WI38 (cell line): ENCODE measurements around the gene ANP32A.

ENCODE experiments used
- H3K4me3 ChIP-seq: 2 replicates; pipeline ENCODE4 v1.5.1; 2011; ENCODE audit warnings: low read depth, mild to moderate bottlenecking, control low read depth, low read length
- CTCF ChIP-seq: IDR thresholded peaks from 2 replicates; pipeline ENCODE4 v1.5.1; 2012; ENCODE audit warnings: low read depth, mild to moderate bottlenecking, control low read depth, low read length

The ANP32A gene

GRCh38 chr15:68846851-68847439 lies 26.2 kb upstream of the ANP32A start:
- TF ChIP-seq CTCF = no peak
- H3K4me3 ChIP-seq = no peak overlapping the region

GRCh38 chr15:68844856-68845550 lies 24.3 kb upstream of the ANP32A start:
- TF ChIP-seq CTCF = no peak

GRCh38 chr15:68843425-68844311 lies 23.0 kb upstream of the ANP32A start:
- TF ChIP-seq CTCF = no peak
- H3K4me3 ChIP-seq = peak overlapping the region; percentile 35

More at GRCh38 chr15:68844856-68845550, 24.3 kb upstream of the ANP32A start:
- H3K4me3 ChIP-seq = no peak overlapping the region

- no peak for TF ChIP-seq CTCF
- H3K4me3 ChIP-seq = no peak overlapping the region
These were observed 22.3 kb upstream of the ANP32A start for GRCh38 chr15:68842958-68843357.

- no peak for TF ChIP-seq CTCF
These were observed 13.7 kb upstream of the ANP32A start for GRCh38 chr15:68834346-68834745.

GRCh38 chr15:68833700-68834331 lies 13.1 kb upstream of the ANP32A start:
- TF ChIP-seq CTCF = no peak
- no peak overlapping the region for H3K4me3 ChIP-seq

More at GRCh38 chr15:68834346-68834745, 13.7 kb upstream of the ANP32A start:
- H3K4me3 ChIP-seq = no peak overlapping the region
